GM10266 (cell line): ENCODE data around the gene ISG15.
"Not testable (repeated sequence)": the region's sequence is repeated elsewhere in the genome, so short reads cannot be mapped to it uniquely, and the experiment has no call there.

Experiments used
- DNase-seq: peaks from one replicate; pipeline ENCODE4 v3.0.0; 2012; ENCODE audit errors: extremely low spot score
- TF ChIP-seq, protein P1 (sequence below): IDR thresholded peaks from 2 replicates; pipeline ENCODE4 v1.5.1; 2012; ENCODE audit warnings: mild to moderate bottlenecking, low read depth; ENCODE audit not compliant: control insufficient read depth, insufficient read depth; ENCODE audit errors: missing control alignments

ISG15 gene

DNA sequence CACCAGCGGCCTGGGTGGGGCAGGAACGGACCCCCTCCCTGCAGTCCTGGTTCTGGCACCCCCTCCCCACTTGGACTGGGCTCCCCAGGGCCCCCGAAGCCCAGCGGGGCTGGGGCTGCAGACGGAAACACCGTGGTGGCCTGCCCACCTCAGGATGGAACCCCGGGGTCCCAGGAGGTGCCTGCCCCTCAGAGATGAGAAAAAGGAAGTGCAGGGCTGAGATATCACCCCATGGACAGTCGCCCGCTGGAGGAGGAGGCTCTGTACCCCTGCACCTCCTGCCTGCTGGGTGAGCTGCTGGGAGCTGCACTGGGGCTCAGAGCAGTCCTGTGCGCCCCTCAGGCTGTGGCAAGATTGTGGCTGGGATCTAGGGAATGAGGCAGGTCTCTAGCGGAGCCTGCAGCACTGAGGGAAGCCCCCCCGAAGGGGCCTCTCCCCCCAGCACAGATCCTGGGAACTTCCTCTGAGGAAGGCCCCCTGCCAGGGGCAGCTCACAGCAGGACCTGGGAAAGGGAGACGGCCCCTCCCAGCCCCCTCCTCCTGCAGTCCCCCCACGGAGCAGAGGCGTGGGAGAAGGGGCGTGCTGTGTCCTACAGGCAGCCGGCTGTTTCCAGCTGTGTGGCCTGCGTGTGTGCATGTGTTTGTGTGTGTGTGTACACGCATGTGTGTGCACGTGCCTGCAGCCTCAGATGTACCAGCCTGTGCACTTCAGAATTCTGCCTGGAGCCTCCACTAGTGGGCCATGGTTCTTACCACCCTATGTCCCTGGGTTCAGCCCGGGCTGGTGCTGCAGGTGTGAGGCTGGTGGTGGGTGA is 13.5 kb downstream of the ISG15 start:
- DNase-seq: no peak
- TF ChIP-seq, protein P1, sequence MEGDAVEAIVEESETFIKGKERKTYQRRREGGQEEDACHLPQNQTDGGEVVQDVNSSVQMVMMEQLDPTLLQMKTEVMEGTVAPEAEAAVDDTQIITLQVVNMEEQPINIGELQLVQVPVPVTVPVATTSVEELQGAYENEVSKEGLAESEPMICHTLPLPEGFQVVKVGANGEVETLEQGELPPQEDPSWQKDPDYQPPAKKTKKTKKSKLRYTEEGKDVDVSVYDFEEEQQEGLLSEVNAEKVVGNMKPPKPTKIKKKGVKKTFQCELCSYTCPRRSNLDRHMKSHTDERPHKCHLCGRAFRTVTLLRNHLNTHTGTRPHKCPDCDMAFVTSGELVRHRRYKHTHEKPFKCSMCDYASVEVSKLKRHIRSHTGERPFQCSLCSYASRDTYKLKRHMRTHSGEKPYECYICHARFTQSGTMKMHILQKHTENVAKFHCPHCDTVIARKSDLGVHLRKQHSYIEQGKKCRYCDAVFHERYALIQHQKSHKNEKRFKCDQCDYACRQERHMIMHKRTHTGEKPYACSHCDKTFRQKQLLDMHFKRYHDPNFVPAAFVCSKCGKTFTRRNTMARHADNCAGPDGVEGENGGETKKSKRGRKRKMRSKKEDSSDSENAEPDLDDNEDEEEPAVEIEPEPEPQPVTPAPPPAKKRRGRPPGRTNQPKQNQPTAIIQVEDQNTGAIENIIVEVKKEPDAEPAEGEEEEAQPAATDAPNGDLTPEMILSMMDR: no peak

DNA sequence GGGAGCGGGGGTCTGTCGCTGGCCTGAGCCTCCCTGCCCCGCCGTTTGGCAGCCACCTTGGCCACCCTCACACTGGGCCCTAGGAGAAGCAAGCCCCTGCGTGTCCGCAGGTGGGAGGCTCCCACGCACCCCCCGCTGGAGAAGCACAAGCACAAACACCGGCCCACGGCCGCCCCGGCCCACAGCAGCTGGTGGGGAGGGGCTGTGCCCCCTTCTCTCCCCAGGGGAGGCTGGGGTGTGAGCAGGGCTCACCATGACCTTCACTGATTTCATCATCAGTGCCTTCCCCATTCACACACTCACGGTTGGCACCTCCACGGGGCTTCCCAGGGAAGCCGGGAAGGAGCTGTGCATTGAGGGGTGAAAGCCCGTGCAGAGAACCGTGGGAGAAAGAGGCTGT is 14.5 kb downstream of the ISG15 start:
- no peak for DNase-seq
- TF ChIP-seq, protein P1: no peak

DNA sequence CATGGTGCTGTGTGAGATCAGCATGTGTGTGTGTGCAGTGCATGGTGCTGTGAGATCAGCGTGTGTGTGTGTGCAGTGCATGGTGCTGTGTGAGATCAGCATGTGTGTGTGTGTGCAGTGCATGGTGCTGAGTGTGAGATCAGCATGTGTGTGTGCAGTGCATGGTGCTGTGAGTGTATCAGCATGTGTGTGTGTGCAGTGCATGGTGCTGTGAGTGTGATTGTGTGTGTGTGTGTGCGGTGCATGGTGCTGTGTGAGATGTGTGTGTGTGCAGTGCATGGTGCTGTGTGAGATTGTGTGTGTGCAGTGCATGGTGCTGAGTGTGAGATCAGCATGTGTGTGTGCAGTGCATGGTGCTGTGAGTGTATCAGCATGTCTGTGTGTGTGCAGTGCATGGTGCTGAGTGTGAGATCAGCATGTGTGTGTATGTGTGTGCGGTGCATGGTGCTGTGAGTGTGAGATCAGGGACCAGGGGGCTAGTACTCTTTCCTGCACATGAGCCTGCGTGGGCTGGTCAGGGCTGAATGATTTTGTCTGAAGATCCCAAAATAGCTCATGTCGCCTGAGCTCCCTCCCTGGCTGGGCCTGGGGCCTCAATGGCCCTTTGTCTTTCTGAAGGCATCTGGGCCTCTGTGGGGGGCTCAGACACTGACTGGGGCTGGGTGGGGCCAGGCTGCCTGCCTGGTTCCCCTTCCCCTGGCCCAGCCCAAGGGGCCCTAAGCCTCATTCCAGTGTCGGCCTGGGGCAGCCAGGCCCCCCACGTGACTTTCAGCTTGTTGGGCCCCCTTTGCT is 17.8 kb downstream of the ISG15 start:
- not testable (repeated sequence) for DNase-seq

DNA sequence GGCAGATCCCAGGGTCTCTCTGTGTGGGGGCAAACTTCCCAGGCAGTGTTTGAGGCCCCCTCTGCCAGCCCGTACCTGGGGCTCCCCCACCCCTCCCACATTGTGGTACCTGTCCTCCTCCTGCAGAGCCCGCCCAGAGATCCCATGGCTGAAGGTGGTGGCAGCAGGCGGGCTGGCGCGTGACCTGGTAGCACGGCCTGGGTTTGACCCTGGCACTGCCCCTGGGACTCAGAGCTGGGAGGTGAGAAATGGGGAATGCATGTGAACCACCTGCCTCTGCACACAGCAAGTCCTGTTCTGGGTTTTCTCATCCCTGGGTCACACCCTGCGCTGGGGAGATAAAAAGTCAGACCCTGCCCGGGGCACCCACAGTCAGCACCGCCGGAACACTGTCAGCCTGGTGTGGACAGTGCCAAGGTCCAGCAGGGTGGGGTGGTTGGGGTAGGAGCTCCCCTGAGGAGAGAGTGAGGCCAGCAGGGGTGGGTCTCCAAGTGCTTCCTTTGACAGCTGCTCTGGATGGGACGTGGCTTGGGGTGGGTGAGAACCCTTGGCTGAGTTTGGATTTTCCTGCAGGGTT is 18.4 kb downstream of the ISG15 start:
- TF ChIP-seq, protein P1: no peak
- no peak for DNase-seq

GRCh38 chr1:1032424-1032823 is 19.1 kb downstream of the ISG15 start:
- TF ChIP-seq, protein P1: peak; percentile 41

GRCh38 chr1:1033009-1033587 is 19.8 kb downstream of the ISG15 start:
- DNase-seq: peak; percentile 99
- TF ChIP-seq, protein P1: peak; percentile 84

More at GRCh38 chr1:1032424-1032823, 19.1 kb downstream of the ISG15 start:
- DNase-seq: no peak

DNA sequence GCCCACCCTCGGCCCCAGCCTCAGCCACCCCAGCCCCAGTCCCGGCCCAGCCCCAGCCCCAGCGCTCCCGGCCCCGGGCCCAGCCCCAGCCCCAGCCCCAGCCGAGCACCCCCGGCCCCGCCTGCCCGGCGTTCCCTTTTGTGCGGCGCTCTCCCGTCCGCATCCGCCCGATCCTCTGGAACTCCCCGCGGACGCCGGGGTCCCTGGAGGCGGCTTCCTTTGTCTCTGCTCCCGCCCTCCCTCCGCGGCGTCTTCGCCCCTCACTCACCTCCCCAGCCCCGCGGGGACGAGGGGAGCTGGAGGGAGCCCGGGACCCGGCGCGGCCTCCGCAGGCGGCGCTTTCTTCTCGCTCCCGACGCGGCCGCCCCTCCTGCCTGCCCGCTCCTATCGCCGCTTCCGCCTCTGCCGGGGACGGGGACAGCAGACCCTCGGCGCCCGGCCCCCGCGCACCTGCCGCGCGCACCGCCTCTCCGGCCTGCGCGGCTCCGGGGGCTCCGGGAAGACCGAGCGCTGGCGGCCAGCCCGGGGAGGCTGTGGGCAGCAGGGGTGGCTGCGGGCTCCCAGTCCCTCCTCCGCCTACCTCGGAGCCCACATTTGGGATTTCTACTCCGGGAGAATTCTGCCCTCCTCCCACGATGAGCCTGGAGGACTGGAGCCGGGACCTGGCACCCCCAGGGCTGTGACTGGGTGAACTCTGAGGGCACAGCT is 20.6 kb downstream of the ISG15 start:
- no peak for DNase-seq
- TF ChIP-seq, protein P1: no peak
